Lung microvascular endothelial cell (primary cell): Measurements from ENCODE around the gene STK32B. TPM values are rescaled to one million over a fixed set of nuclear protein-coding genes. Genes with fewer than 3 reads are reported as not detected.

Source experiments
- DNase-seq, 2 donors: peaks; one replicate each; pipeline versions ENCODE4 v3.0.0 to v3.0.0-alpha.2; 2010; ENCODE audit warnings: low read depth in 2 of 2
- total RNA-seq: library from RNA; depleted of rRNA; stranded (reverse); fragments of >200 nt; gene quantifications from 2 replicates; pipeline ENCODE4 v1.2.1, GENCODE V29; 2014

The STK32B gene
- total RNA-seq, 1 donor from 2014 or later = 17.9 TPM

DNA sequence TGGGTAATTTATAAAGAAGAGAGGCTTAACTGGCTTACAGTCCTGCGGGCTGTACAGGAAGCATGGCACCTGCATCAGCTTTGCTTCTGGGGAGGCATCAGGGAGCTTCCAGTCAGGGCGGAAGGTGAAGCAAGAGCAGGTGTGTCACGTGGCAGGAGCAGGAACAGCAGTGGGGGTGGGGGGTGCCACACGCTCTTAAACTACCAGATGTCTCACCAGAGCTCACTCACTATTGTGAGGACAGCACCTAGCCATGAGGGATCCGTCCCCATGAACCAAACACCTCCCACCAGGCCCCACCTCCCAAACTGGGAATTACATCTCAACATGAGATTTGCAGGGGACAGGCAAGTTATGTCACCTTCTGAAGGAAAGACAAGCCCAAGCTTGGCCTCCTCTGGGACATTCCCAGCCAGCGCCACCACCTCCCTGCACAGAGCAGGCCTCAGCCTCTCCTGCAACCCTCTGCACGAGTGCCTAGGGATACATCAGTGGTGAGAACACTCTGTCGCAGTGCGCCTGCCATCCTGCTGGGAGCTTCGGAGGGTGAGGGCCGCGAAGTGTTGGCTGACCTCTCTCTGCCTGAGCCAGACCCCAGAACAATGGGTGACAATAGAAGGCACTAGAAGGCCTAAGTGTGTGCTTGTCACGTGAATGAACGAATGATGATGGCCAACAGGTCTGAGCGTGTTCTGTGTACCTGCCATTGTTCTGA is 412.8 kb downstream of the STK32B start:
- no peak for DNase-seq

DNA sequence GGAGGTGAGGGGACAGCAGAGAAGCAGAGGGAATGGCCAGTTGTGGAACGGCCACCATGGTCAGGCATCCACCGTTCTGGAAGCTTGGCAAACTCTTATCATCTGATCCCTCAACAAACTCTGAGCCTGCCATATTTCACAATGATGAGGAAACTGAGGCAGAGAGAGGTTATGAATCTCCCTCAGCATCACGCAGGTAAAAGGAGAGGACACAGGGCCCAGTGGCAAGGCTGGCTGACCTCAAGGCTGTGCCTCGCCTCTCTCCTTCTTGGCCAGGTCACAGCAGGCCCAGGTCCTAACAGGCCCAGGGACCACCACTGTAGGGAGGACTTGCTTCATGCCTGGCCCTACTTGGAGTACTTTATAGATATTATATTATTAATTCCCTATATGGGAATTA is 414.2 kb downstream of the STK32B start:
- no peak for DNase-seq

DNA sequence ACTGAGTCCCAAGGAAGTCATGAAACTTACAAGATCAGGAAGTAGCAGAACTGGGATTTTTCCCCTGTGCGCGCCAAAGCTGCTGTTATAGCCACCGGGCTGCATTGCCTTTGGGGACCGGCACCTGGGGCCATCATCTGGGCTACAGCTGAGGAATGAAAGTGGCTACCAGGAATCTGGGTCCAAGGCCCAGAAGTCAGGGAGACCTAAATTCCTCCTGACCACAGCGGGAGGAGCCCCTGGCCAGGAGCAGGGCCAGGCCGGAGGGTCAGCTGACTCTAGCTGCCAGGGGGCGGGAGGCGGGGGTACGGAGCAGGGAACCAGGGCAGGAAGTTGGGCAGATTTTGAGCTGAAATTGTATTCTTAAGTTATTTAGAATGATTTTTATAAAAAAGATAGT is 414.7 kb downstream of the STK32B start:
- no peak for DNase-seq

DNA sequence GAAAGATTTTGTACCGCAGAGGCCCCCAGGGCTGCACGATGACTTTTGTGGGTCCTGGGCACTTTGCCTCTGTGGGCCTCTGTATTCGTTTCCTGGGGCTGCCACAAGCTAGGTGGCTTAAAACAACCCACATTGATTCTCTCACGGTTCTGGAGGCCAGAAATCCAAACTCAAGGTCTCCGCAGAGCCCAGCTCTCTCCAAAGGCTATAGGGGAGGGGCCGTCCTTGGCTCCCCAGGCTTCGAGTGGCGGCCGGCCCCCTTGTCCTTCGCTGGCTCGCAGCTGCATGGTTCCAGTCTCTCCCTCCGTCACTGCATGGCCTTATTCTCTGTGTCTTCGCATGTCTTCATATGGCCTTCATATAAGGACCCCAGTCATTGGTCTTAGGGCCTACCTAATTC is 415.8 kb downstream of the STK32B start:
- no peak for DNase-seq

DNA sequence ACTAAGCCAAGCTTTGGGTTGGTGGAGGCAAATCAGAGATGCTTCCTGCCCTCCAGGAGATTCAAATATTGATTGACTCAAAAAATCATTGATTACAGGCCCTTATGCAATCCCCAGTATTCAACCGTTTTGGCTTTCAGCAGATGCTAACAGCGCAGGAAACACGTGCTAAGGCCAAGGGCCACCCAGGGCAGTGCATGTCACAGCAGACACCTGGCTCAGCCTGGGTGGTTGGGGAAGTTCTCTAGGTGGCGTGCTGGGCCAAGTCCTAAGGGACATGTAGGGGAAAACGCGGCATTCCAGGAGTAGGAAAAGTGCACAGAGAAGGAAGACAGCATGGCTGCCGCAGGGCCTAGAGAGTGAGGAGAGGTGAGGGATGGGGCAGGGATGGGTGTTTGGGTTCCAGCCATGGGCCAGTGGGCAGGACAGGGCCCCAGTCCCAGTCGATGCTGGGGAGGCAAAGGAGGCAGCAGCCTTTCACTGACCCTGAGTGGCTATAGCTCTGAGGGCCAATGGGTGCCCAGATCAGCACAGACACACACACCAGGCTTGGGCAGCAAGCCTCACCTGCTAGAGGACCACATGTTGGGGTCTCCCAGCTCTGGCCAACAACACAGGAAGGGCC is 418.0 kb downstream of the STK32B start:
- DNase-seq = no peak

DNA sequence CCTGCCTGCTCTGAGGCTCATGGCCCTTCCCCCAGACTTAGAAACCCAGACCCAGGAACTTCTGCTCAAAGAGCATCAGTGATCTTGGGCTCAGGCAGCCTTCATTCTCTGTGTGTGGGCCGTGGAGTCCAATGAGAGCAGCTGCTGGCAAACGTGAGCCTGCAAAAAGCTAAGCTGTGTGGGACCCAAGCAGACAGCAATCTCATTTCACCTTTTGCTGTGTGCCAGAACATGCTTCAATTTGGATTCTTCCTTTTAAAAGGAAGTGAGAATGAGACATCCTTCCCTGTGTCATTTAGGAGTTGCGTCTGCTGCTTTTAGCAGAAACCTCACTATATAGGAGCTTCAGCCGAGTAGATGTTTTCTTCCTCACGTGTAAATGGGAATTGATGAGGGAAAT is 418.6 kb downstream of the STK32B start:
- DNase-seq = no peak

DNA sequence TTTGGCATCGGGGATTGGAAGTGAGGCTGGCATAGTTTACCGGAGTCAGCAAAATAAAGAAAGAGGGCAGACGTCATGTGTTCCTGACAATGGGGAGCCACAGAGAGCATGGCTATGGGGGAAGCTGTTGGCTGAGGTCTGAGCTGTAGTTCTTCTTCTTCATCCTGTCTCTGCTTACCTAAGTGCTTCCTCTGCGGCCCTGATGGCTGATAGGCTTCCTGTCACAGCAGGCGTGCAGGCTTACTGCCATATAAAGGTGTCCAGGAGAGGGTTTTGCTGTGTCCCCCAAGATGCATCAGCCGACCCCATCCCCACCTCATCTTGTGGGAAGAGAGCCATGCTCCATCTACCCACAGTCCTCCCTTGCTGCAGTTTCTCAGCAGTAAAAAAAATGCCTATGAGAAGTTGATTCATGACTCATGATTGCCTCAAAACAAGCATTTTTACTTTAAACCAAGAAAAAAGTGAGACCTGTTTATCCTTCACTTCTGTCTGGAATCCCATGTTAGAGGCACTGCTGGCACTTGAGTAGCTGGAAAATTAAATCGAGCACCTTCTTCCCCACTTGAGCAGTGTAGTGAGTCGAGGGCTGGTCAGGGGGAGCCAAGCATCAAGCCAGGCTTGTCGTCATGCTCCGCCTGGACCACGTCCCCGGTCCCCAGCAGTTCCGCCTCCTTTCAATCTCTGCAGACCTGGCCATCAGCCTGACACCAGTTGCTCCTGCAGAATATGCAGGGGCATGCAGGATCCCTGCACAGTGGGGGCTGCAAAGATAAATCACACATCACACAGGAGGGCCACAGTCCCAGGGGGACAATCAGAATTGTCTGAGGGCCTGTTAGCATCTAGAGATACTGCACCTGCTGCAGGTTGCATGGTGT is 419.3 kb downstream of the STK32B start:
- peak; percentile 12 to 28 for DNase-seq

DNA sequence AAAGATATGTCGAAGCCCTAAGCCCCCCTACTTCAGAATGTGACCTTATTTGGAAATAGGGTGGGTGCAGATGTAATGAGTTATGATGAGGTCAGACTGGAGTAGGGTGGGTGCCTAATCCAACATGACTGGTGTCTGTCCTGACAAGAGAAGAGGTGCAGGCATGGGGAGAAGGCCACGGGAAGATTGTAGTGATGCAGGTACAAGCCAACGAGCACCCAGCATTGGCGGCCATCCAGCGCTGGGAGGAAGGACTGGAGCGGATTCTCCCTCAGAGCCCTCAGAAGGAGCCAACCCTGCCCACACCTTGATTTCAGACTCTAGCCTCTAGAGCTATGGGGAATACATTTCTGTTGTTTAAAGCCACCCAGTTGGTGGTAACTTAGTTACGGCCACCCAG is 419.9 kb downstream of the STK32B start:
- DNase-seq = no peak

DNA sequence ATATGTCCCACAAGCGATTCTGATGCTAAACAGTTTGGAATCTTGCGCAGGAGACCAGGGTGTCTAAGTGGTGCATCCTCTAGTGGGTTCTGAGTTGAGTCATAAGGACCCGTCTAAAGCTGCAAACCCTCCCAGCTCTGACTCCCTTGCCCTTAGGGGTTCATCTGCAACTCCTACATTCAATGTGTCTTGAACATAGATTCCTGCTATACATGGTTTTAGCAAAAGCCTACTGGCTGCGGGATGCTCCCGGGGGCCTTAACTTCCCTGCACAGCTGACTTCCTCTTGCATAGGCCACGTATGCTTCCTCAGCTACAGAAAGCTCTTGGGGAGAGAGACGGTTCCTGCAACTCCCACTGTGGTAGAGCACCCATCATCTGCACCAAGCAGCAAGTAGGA is 420.4 kb downstream of the STK32B start:
- DNase-seq = no peak

DNA sequence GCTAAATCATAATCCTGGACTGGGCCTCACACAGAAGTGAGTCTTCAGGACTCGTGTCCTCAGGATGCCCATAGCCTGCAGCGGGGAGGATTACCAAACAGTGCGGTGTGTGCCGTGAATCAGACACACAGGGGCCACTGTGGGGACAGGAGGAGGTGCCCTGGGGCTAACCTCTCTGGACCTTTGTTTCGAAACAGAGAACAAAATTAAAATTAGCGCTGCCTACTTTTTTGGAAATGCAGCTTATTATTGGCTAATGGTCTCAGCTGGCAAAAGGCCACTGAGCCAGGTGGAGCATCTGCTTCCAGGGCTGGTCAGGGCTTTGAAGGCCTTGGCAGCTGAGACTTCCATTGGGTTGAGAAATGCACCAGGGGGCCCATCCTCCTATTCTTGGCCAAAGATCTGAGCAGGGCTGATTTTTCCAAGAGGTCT is 420.9 kb downstream of the STK32B start:
- no peak for DNase-seq

DNA sequence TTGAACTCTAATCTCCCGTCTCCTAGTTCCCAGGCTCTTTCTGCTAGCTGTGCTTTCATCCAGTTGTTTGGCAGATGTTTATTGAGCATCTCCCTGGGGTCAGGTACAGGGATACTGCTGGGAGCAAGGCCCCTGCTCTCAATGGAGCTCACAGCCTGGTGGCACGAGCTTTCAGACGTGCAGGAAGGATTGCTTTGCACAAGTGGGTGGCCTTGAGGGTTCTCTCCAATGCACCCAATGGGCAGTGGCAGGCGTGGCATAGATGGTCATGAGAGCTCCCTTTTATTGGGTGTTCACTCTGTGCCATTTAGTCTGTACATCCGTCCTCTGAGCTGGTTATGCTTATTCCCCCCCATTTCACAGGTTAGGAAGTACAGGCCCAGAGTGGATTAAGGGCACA is 421.8 kb downstream of the STK32B start:
- DNase-seq = no peak

DNA sequence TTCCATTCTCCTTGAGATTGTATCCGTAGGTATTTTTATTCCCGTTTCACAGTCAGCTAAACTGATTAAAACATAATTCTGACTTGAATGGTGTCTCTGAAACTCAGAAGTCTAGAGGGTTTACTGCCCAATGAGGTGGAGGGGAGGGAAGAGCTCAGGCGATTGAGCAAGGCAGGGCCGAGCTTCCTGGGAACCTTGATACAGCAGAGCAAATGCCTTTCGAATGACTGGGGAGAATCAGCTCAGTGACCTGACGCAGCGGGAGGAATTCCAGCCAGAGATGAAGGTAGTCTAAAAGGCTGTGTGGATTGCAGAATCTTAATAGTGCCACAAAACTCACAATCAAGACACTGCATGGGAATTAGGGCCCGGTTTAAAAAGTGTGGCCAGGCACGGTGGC is 423.5 kb downstream of the STK32B start:
- DNase-seq = no peak

DNA sequence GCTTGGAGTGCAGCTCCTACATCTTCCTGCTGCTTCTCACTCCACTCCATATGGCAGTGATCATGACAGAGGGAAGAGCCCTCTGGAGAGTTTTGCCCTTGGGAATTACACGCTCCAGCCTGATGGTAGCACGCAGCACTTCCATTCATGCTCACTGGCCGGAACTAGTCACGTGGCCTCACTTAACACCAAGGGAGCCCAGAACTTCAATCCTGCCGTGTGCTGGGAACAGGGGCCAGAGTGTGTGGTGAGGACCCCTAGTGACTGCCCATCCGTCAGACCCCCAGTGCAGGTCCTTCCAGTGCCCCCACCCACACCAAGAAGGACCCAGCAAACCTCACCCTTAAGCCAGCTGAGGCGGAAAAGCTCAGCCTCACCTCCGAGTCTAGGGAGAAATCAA is 426.3 kb downstream of the STK32B start:
- no peak for DNase-seq

DNA sequence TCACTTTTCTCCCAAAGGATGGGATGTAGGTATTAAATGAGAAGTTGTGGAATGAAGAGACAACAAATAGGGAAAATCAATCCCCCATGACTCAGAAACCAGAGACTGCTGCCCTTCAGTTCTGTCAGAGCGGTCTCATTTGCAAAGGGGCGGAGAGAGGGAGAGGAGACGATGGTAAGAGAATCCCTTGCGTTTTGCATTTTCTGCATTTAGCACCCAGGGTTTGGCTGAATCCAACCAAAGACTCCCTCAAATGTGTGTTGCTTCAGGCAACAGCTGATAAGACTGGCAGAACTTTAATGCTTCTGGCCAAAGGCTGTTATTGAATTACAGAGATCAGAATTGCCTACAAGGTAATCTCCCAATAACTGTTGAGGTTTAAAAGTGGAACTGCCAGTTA is 426.9 kb downstream of the STK32B start:
- no peak for DNase-seq

DNA sequence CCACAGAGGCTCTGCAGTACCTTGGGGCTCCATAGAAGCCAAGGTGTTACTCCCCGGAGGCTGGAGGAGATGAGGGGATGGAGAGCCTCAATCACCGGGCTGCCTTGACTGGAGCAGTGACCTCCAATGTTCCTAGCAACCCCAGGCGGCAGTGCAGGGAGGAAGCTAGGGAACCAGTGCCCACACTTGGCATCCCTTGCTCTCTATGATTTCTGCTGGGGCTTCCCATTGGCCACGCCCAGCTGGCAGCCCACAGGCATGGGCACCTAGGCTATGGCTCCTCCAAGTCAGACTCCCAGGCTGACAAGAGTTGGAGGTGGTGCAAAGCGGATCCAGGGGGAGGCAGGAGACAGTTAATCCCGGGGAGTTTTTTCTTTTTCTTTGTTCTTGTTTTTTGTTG is 427.4 kb downstream of the STK32B start:
- DNase-seq = no peak

DNA sequence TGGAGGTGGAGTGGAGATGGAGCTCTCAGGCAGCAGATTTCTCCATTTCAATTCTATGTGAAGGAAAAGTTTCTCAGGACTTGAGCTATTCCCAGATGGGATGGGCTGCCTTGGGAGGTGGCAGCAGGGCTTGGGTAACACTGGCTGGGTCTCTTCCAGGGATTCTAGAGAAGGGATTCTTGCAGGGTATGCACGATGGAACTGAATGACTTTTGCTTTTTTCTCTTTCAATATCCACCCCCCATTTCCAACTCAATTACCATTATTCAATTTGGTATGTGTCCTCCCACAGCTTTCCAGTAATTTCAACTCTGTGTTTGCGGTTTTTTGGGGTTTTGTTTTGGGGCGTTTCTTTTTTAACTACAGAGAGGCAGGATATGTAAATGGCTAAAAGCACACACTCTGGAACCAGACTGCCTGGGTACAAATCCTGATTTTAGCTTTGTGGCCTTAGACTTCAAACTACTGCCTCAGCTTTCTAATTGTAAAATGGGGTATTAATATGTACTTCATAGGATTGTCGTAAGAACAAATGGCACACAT is 428.3 kb downstream of the STK32B start:
- DNase-seq = no peak

DNA sequence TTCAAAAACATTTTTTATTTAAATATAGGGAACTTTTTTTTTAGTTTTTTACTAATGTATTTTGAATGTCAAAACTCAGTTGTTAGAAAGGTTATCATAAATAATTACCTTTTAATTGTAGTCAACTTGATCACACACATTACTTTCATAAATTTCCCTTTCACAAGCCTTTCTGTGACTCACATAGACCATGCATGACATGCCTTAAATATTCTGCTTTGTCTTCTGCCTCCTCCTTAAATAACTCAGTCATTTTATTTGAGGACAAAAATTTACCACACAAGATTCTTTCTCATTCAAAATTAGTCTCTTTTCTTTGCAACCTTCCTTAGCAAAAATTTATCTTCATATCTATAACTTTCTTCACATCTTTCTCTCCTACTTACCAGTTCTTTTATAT is 437.1 kb downstream of the STK32B start:
- no peak for DNase-seq

DNA sequence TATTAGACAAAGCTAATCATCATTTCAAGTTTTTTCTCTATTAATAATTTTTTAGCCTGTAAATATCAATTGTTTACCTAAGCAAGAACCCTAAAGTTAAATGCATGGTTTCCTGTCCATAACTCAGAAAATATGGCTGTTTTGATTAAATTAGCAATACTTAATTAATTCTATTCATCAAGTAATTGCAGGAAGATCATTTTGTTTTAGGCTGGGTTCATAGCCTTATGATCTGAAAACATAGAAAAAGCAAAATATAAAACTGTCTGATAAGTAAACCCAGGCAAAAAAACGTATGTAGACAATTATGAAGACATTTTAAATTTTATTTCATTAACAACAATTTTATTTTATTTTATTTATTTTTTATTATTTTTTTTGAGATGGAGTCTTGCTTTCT is 438.0 kb downstream of the STK32B start:
- no peak for DNase-seq

DNA sequence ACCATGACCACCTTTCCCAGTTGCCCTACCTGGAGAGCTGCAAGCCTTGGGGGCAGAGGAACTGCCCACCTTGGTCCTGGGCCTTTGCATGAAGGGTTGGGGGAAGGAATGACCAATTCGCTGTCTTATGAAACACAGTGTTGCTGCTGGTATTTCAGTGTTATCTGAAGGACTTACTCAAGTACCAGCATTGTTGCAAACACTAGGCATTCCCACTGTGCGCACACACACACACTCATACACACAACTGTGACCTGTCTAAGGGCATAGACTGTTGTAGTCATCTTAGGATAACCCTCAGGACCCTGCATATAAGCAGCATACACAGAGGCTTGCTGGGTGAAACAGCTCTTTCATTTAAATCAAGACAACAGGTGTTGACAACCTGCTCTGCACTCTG is 446.2 kb downstream of the STK32B start:
- DNase-seq = no peak

DNA sequence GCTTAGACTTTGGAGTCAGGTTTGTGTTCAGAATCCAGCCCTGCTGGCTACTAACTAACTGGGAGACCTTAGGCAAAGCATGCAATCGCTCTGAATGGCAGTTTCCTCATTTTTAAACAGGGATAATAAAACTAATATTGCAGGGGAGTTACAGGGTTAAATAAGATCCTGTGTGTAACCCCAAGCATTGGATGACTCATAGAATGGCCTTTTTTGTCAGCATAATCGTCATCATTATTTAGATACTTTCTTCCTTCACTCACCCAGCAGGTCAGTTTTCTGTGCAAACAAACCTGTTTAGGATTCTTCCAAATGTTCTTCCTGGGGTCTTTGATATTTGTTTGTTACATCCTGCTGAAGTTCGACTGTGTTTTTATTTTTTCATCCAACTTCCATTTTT is 448.9 kb downstream of the STK32B start:
- peak in 1 of 2 donors; percentile 8 for DNase-seq

DNA sequence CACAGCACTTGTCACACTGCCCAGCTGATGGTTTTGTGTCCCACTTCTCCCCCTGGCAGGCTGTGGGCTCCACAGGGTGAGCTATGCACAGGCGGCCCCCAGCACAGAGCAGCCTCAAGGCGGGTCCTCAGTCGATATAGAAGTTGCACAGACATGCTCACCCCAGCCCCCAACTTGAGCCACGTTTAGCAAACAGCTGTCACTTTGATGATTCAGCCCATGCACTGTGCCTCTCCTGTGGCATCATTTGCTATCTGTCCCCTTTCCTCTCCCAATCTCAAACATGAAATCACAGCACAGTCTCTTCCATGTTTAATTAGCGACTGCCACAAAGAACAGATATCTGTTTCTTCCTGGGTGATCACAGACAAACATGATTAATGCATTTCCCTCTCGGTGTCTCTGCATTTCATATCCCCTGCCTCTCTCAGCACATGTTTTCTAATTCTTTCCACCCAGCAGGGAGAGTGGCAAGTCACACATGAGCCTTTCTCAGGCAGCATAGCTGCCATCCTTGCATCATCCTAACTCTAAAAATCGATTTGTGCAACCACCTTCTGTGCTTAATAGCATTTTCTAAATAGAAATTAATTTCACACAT is 452.2 kb downstream of the STK32B start:
- DNase-seq = no peak

DNA sequence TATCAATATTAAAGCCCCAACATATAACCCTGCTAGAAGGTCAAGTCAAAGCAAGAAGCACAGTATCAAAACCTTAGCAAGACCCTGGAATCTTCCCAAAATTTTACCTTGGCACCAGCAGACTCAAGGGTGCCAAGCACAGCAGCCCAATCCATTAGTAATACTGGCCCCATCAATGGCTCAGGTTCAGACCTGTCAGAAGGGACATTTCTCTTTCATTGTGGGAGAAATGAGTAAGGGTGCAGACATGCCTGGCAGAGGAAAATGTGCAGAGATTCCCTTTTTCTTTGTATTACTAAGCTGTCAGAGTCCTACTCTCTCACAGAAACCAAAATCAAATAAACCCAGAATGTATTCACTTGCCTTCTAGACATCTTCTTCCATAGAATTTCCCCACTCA is 453.2 kb downstream of the STK32B start:
- no peak for DNase-seq
